Nasal cavity respiratory epithelium epithelial cell of viscerocranial mucosa (primary cell): ENCODE results near the gene C5orf15. TPM values are rescaled to one million over a fixed set of nuclear protein-coding genes. Genes with fewer than 3 reads are reported as not detected.

Experiments
- total RNA-seq: library from RNA; depleted of rRNA; stranded (reverse); fragments of >200 nt; gene quantifications from 2 replicates; pipeline ENCODE4 v1.2.3, GENCODE V29; 2014

The C5orf15 gene
- total RNA-seq, result 29.4 and 50.1 TPM in 2 replicates

DNA sequence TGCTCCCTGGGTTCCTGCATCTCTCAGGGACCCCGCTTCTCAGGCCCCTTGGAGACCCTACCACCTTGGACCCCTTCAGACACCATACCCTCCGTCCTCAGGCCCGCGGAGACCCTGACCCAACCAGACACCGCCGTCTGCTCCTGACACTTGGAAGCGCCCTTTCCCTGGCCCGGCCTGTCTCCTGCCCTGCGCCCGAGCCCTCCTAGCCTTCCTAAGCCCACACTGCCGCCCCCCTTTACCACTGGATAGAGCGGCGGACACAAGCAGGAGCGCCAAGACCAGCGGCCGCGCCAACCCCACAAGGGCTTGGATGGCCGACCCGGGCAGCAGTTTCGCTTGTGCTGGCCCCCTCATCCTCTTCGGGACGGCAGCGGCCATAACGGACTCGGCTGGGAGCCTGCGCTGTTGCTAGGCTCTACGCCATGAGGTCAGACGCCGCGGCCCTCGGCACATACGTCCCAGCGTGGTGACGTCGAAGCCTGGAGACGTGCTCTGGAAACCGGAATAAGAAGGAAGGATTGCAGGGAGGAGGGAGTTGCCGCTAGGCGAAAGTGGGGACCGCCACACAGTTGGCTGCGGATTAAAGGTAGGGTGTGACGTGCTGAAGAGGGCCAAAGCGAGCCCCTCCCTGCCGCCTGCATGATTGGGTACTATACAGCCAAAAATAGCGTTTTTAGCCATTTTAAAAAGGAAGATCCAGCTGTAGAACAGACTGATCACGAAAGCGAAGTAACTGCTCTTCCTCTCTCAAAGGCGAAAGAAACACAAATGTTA is at the start of gene C5orf15:
C5orf15 (minus strand) TSS at position 422 of the 777 bp plus-strand sequence; CDS start at position 381, 41 bp downstream.

DNA sequence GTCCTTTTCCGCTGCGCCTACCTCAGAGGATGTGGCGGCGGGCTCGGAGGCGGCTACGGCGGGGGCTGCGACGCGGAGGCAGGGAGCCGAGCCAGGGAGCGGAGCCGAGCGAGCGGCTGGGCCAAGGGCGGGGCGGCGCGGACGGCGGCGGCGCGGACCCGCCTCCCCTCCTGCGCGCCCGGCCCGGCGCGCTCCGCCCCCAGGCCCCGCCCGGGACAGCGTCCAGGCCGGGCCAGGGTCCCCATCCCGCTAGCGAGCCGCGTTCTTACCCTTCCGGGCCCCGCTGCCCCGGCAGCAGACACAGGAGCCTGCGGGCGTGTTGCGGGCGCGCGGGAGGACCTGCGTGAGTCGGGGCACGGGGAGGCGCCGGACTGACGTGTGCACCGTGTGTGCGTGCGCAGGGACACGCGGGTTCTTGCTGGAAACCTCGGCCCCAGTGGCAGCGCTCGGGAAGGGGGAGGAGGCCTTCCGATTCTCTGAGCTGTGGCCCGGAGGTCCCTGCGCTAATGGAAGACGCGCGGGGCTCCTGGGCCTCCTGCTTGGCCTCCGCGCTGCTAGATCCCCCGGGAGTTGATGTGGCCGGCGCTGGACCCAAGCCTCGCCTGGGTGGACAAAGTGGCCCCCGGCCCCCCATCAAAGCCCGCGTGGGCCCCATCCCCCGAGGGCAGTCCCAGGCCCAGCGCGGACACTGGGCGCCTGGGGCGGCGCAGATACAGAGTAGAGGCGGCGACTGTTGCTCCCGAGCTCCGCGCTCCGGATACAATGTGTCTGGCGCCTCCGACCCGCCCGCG is 36.4 kb upstream of the C5orf15 start, which contains the start of gene VDAC1:
VDAC1 (minus strand) TSS at position 350 of the 791 bp plus-strand sequence. CDS start 11,963 bp downstream, outside the sequence.

Other genes with a start within 250 kb of the C5orf15 start
- gene VDAC1, start 36.4 kb upstream of the C5orf15 start, total RNA-seq, result 366 and 398 TPM in 2 replicates
- gene TCF7, start 146.1 kb upstream of the C5orf15 start, total RNA-seq, result under 0.01 and 0.36 TPM in 2 replicates
- gene SKP1, start 208.3 kb upstream of the C5orf15 start, total RNA-seq, result 139 and 357 TPM in 2 replicates